Measurements from ENCODE around the gene CDK3.

Gene CDK3

DNA sequence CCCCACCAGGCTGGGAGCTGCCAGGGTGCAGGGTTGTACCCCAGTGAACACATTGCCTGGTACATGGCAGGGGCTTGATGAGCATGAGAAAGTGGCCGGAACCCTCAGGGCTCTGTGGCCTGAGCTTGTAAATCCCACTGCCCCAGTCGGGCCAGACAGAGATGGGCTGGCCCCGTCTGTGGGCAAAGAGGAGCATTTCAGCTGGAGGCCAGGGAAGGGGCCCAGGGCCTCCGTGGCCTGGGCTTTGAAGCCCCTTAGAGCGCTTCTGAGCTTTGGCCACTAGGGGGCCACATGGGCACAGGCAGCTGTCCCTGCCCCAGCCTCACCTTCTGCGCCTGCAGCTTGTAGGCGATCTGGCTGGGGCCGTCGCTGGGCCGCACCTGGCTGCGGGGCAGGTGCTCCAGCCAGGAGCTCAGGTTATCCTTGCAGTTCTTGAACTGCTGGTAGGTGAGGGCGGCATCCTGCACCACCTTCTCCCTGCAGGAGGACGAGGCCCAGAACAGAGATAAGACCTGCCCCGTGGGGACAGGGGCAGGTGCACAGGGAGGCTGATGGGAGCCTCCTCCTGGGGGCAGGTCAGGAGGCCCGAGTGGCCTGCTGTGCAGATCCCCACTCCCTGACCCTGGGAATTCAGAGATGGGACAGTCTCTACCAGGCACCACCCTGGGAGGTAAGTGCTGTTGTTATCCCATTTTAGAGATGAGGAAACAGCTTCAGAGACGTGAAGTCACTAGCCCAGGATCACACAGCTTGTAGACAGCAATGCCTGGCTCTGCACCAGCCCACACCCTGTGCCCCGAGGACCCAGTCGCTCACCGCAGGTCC lies 13.7 kb downstream of the CDK3 start:
- peak; percentile 66 for DNase-seq (ENCODE audit: low read depth)

DNA sequence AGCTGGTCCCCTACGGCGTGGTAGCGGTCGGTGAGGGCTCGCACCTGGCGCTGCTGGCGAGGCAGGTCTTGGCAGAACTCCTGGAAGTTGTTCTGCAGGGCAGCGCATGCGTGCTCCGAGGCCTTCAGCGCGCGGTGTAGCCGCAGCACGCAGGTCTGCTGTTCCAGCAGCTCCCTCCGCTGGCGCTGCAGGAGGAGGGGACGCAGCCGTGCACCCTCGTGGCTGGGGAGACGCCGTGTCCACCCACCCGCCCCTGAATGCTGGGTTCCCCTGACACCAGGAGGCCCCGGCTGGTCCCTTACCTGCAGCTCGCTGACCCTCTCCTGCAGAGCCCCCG lies 14.2 kb downstream of the CDK3 start:
- DNase-seq (ENCODE audit: low read depth) = no peak

DNA sequence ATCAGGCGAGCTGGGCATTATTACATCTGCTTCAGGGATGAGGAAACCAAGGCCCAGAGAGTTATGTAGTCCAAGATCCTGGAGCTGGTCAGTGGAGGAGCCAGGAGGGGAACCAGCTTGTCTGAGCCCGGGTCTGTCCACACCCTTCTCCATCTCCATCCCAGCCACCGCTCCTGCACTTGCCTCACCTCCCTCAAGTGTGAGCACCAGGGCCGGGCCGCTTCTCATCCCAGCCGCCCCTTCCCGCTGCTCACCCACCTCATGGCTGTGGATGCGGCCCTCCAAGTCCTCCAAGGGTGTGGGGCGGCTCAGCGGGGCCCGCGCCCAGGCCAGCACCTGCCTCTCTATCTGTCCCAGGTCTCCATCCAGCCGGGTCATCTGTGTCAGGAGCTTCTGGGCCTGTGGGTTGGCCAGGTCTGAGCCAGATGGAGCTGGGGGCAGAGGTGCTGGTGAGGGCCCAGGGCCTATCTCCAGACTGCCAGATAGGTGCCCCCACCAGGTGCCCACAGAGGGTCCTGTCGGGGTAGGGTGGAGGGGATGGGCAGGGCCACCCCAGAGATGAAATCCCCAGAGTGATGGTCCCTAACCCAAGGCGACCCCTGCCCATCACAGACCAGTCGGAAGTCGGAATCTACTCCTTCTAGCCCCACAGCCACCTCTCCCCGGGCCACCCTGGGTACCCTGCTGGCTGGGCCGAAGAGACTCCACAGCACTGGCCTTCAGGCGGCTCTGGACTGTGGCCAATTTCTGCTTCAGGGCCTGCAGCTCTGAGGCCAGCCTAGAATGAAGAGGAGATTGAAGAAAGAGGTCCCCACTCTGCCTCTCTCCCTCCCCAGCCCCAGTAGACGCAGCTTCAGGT lies 17.1 kb downstream of the CDK3 start:
- no peak for DNase-seq (ENCODE audit: low read depth)

DNA sequence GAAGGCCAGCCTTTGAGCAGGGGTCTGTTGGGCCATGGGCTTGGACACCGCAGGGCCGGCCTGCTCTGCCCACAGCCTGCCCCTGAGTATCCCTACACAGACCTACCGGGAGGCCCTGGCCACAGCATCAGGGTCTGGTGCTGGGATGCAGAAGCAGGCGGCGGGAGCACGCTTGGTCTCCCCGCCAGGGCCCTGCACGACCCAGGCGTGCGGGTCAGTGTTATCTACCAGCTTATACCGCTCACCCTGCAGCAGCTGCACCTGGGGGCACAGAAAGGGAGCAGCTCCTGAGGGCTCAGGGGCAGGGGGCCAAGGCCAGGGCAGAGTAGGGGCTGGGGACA lies 17.7 kb downstream of the CDK3 start:
- DNase-seq (ENCODE audit: low read depth) = no peak

DNA sequence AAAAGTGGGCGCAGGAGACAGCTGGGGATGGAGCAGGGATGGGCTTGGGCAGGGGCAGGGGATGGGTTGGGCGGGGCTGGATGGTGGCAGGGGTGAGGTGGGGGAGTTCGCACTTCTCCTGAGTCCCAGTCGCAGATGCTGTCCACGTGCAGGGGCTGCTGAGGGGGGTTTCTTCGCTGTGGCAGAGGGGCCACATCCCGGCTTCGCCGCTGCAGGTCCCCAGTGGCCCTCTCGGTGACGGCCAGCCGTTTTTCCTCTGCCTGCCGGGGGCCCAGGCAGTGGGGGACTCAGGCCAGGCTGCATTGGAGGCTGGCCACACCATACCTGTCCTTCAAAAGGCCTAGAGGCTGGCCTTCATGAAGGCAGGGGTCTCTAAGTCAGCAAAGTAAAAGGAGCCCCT lies 18.1 kb downstream of the CDK3 start:
- no peak for DNase-seq (ENCODE audit: low read depth)

DNA sequence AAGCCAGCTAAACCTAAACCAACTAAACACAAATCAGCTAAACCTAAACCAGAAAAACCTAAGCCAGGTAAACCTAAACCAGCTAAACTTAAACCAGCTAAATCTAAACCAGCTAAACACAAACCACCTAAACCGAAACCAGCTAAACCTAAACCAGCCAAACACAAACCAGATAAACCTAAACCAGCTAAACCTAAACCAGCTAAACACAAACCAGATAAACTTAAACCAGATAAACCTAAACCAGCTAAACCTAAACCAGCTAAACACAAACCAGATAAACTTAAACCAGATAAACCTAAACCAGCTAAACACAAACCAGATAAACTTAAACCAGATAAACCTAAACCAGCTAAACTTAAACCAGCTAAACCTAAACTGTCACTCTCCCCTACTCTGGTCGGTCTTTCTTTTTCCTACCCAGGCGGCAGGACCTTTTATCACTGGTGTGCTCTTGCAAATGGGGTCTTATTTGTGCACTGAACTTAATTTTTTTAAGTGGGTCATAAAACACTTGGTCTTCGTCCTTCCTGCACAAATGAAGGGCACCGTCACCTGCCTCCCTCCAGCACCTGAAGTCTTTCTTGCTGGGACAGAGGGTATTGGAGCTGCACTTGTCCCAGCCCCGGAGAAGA lies 19.3 kb downstream of the CDK3 start:
- no peak for DNase-seq (ENCODE audit: low read depth)

DNA sequence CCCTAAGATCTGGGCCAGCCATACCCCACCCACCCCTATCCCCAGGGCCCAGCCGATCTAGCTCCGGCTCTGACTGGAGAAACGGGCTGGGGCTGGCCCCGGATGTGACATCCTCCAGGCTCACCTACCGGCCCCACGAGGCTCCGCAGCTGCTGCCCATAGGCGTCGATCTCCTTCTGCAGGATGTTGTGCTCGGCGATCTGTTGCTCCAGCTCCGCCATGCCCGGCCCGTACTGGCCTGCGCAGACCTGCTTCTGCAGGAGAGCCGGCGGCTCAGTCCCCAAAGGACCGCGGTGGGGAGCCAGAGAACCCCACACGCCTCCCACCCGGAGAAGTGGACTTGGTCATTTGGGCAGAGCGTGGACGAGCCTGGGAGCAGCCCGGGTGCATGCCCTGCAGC lies 21.6 kb downstream of the CDK3 start:
- DNase-seq (ENCODE audit: low read depth) = no peak

DNA sequence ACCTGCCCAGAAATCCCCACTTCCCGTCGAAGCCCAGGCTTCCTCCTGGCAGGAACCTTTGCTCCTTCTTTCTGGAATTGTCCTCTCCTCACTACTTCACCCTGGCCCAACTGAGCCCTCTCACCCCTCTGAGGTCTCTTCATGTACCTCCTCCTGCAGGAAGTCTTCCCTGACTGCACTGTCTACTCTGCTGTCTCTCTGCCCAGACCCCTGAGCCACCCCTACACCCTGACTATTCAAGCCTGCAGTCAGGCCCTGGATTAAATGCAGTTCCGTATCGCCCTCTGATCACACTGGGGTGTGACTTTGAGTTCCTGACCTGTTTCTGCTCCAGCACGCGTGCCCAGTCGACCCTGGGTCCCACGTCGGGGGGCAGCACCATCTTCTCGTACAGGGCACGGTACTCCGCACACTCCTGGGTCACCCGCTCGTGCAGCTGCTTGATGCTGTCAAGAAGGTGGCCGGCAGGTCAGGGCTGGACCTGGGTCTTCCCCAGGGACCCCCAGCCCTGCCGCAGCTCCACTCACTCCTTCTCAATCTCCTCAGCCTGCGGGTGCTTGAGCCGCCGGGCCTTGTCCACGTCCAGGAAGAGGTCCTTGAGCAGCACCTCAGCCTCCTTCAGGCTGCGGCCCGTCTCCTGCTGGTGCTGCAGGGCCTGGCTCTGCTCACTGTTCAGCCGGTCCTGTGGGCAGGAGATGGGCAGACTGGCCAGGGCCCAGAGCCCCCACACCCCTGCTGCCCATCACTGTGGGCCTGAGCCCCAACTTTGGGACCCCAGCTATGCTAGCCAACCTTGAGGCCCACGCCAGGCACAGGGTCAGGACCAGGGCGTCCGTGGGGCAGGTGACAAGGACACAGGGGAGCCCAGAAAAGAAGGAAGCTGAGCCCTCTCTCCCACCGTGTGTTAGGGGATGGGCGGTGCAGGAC lies 22.6 kb downstream of the CDK3 start:
- DNase-seq (ENCODE audit: low read depth) = no peak

DNA sequence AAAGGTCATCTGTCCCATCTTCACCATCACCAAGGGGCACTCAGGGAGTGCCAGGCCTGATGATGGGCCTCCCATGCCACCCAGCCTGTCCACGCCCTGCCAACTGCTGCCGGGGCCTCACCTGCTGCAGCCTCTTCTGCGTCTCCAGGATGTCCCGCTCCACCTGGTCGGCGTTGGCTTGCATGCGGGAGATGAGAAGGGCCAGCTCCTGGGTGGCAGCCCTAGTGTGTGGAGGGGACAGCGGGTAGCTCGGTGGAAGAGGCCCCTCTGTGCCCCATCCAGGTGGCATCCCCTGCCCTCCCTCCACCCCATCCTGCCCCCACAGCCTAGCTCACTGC lies 23.2 kb downstream of the CDK3 start:
- no peak for DNase-seq (ENCODE audit: low read depth)

DNA sequence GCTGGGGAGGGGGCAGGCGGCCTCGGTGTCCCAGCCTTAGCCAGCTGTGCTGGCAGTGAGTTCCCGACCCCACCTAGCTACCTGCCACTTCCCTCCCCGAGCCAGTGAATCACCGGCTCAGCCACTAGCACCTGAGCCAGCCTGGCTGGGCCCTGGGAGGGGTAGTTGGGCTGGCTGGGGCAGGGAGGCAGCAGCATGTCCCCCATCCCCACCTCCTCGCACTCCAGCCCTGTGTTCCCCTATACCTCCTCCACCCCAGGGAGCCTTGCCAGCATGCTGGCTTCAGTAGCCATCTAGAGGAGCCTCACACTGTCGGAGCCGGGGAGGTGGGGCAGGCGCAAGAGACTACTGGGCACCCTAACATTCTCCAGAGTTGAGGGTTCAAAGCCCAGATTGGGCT lies 23.7 kb downstream of the CDK3 start:
- no peak for DNase-seq (ENCODE audit: low read depth)

DNA sequence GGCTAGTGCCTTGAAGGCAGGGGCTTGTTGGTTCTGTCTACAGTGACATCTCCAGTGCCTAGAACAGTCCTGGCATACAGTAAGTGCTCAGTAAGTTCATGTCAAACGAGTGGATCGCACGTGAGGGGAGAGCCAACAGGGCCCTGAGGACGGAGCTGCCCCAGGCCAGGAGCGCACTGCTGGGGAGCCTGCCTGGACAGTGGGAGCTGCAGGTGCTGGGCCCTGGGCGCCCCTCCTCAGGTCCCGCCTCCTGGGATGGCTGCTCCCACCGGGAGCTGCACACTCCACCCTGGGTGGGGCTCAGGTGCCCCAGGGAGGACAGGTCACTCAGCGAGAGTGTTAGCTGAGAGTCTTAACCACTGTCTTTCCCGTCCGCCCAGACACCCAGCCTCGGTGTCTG lies 24.6 kb downstream of the CDK3 start:
- no peak for DNase-seq (ENCODE audit: low read depth)

DNA sequence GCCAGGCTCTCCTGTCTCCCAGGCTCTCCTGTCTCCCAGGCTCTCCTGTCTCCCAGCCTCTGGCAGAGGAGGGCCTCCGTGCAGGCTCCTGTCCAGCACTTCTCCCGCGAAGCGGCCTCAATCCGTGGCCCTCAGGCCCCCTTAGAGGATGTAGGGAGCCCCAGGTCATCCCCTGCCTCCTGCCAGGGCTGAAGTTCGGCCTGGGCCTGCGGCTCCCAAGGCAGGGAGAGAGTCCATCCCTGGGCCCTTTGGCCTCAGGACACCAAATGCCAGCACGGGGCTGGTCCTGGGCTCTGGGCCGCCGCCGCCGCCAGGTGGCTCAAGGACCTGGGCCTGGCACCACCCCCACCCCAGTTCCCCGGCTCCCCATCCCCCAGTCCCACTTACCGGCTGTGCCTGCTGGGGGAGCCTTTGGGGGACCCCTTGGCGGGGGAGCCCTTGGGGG lies 26.1 kb downstream of the CDK3 start:
- no peak for DNase-seq (ENCODE audit: low read depth)

DNA sequence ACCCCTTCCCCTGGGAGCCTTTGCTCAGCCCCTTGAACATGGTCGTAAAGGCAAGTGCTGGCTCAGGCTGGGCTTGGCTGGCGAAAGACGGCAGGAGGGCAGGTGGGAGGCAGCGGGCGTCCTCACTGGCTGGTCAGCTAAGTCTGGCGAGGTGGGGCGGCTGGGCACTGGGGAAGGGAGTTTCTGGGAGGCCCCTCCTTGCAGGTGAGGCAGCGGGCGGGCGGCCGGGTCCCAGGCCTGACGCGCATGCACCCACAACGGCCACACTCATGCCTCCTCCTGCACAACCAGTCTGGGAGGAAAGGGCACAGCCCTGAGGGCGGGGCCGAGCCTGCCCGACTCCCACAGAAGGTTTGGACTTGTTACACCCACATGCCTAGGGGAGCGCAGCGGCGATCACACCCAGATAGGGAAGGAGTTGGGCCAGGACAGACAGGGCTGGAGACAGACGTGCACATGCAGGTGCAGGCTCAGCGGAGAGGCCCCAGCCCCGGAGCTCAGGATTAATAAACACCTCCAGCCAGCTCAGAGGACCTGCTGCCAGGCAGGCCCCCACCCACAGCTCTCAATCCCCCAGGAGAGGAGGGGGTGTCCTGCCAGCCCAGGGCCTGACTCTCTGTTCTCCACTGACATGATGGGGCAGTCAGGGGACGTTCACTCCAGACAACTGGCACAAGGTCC lies 26.6 kb downstream of the CDK3 start, which contains the start of gene EVPL:
TSS of gene EVPL (minus strand) at position 148 of the 681 bp plus-strand sequence. CDS start at position 40, 108 bp downstream.
- DNase-seq (ENCODE audit: low read depth) = no peak

DNA sequence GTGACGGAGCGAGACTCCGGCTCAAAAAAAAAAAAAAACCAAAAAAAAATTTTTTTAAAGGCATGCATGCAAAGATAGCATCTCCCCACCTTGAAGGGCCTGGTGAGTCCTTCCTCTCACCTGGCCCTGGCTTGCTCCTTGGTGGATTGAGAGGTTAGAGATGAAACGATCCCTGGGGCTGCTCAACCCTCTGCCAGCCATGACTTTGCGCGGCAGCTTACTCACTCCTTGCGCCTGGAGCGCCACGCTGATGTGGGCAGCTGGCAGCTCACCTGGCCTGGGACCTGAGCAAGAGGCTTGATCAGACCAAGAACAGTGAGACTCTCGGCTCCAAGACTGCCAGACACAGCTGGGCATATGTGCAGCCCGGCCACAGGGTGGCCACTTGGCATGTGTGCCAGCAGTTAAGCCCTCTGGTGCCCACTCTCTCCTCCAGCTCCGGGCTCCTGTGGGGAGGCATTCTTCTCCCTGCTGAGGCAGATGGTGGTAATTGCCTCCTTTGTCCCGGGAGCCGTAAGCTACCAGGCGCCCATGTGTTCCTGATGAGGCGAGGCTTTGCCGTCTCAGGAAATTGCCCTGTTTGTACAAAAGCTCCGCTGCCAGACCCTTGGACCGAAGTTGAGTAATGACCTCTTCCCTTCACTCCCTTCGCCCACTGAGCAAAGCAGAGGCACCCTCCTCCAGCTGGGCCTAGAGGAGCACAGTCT lies 31.6 kb downstream of the CDK3 start:
- DNase-seq (ENCODE audit: low read depth) = no peak

DNA sequence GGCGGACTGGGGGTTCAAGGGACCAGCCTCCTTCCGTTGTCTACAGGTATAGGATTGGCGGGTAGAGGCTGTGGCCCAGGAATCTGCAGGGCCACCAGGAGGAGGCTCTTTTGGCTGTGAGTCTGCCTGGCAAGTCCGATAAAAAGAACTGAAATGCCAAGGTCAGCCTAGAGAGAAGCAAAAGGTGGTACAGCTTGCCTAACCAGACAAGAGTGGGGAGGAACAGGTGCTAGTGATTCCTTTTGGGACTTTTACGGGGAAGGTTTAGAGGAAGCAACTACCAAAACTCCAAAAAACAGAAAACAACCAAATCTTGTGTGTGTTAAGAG lies 32.1 kb downstream of the CDK3 start:
- DNase-seq (ENCODE audit: low read depth) = no peak

DNA sequence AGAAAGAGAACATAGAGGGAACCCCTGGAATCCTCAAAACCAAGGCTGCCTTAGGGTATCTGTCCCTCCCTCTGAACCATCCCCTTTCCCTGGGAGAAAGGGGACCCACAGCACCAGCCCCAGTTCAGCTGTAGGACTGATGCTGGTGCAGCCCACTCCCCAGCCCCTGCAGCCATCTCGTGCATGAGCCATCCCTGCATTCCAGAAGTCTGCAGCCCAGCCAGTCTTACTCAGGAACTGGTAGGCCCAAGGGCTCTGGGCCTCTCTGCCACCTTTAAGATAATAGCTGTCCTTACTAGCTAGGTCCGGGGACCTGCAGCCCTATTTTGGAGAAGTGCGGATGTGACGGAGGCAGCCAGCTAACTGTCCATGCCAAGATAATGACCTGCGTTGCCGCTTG lies 32.5 kb downstream of the CDK3 start:
- DNase-seq (ENCODE audit: low read depth) = no peak

DNA sequence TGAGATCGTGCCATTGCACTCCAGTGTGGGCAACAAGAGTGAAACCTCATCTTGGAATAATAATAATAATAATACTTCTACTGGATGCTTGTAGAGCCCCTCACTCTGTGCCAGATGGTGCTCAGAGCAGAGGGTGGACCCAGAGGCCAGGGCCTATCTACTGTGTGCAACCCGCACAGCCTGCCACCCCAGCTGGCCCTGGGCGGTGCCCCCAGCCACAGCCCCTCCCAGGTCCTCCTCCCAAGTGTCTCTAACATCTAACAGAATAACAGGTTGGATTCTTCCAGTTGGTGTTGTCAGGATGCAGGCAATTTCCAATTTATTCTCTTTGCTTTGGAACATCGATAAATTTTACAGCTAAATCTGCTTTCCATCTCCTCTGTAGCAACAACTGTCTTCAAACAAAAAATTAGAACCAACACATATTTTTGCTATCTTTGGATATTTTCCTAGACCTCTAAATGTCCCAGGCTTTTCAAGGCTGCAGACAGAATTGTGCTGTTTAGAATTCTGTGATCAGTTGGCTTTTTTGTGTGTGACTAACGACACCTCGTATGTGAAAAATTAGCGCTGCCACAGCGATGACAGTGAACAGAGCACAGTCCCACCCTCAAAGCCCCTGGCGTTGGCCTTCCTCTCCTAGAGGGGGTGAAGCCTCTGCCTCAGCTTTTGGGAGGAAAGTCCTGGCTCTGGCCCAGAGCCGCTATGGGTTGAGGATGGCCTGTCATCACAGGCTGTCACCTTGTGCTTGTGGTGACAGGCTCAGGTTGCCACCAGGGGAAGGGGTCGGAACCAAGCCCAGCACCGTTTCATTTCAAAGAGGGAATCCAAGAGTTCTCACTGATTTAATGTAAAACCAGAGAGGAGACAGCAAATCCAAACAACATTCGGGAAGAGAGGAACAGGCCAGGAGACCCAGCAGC lies 34.0 kb downstream of the CDK3 start:
- no peak for DNase-seq (ENCODE audit: low read depth)

DNA sequence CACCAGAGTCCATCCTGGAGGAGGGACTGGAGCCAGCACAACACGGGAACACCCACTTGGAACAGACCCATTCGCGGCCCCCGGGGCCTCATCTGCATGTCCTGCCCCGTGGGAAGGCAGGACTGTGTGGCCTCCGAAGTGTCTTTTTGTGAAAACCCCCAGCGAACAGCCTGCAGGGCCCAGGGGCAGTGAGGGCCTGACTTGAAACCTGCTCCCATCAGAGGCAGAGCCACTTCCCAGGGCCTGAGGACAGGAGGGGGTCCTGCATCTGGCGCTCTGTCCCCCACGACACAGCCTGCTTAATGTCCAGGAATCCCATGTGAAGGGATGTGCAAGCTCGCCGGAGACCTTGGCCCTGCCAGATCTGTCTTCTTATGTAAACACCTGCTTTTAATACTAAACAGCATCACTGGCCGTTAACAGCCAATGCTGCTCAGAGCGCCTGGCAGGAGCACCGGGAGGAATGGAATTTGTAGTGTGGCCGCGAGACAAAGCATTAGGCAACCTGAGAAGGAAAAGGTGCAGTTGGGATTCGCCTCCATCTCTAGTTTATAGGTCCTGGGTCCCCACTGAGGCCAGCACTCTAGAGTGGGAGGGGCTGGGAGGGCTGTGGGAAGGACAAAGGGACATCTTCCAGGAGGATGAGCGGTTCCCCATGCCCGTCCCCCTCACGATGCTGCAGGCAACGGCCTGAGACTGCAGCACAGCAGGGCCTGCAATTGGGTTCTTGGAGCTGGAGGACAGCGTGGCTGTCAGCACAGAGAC lies 36.0 kb downstream of the CDK3 start:
- DNase-seq (ENCODE audit: low read depth) = no peak

DNA sequence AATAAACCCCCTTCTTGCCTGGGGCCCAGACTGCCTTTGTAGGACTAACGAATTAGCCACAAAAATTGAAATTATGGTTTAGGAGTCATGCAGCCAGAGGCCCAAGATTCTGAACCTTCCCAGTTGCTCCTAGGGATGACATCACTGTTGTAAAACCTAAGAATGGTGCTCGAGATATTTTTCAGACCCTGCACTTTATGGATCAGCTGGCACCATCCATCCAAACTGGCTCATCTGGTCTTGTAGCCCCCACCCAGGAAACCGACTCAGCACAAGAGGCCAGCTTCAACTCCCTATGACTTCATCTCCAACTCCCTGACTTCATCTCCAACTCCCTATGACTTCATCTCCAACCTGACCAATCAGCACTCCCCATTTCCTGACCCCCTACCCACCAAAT lies 37.4 kb downstream of the CDK3 start:
- no peak for DNase-seq (ENCODE audit: low read depth)
